H9 (cell line): ENCODE results near the gene PPP1R27. TPM values are rescaled to one million over a fixed set of nuclear protein-coding genes. Genes with fewer than 3 reads are reported as not detected.

ENCODE experiments used
- DNase-seq: peaks from one replicate; pipeline ENCODE4 v3.0.0-alpha.2; 2017
- H2AFZ ChIP-seq: one replicate; pipeline ENCODE4 v1.6.1; 2013; ENCODE audit warnings: mild to moderate bottlenecking, low read length, control low read depth, moderate library complexity
- H2AK5ac ChIP-seq: 2 replicates; pipeline ENCODE4 v1.6.1; 2013; ENCODE audit warnings: low read length, control low read depth, mixed read lengths; ENCODE audit not compliant: insufficient read length
- H2BK120ac ChIP-seq: one replicate; pipeline ENCODE4 v1.6.1; 2013; ENCODE audit warnings: low read depth, mild to moderate bottlenecking, low read length, control low read depth, inconsistent platforms; ENCODE audit not compliant: poor library complexity, severe bottlenecking
- H2BK12ac ChIP-seq: 2 replicates; pipeline ENCODE4 v1.6.1; 2013; ENCODE audit warnings: low read length, control low read depth, mixed read lengths, low read depth; ENCODE audit not compliant: insufficient read length
- H2BK15ac ChIP-seq: 2 replicates; pipeline ENCODE4 v1.6.1; 2013; ENCODE audit warnings: low read depth, low read length, control low read depth
- H2BK20ac ChIP-seq: one replicate; pipeline ENCODE4 v1.6.1; 2013; ENCODE audit warnings: low read depth, mild to moderate bottlenecking, low read length, control low read depth, inconsistent platforms; ENCODE audit not compliant: poor library complexity, severe bottlenecking
- H2BK5ac ChIP-seq: 2 replicates; pipeline ENCODE4 v1.6.1; 2013; ENCODE audit warnings: low read length, control low read depth, mixed read lengths; ENCODE audit not compliant: insufficient read length
- H3K14ac ChIP-seq: 2 replicates; pipeline ENCODE4 v1.6.1; 2013; ENCODE audit warnings: low read length, control low read depth; ENCODE audit not compliant: insufficient read depth
- H3K18ac ChIP-seq: 2 replicates; pipeline ENCODE4 v1.6.1; 2013; ENCODE audit warnings: low read depth, mild to moderate bottlenecking, mixed read lengths, low read length, control low read depth; ENCODE audit not compliant: insufficient read length
- H3K23ac ChIP-seq: 2 replicates; pipeline ENCODE4 v1.6.1; 2013; ENCODE audit warnings: low read length, control low read depth, mixed read lengths, low read depth; ENCODE audit not compliant: insufficient read length
- H3K23me2 ChIP-seq: 2 replicates; pipeline ENCODE4 v1.6.1; 2013; ENCODE audit warnings: low read depth, mild to moderate bottlenecking, mixed read lengths, low read length, control low read depth; ENCODE audit not compliant: insufficient read length, poor library complexity, severe bottlenecking
- H3K27ac ChIP-seq: 2 replicates; pipeline ENCODE4 v1.5.1; 2013; ENCODE audit warnings: low read length, control low read depth, mixed read lengths, low read depth; ENCODE audit not compliant: insufficient read length
- H3K27me3 ChIP-seq: 2 replicates; pipeline ENCODE4 v1.6.1; 2013; ENCODE audit warnings: low read length, control low read depth, inconsistent platforms; ENCODE audit not compliant: insufficient read depth
- H3K4ac ChIP-seq: 2 replicates; pipeline ENCODE4 v1.6.1; 2013; ENCODE audit warnings: low read depth, mild to moderate bottlenecking, control low read depth, inconsistent platforms, low read length, moderate library complexity
- H3K4me1 ChIP-seq: 2 replicates; pipeline ENCODE4 v1.6.1; 2013; ENCODE audit warnings: low read length, control low read depth, inconsistent platforms; ENCODE audit not compliant: insufficient read depth
- H3K4me2 ChIP-seq: 2 replicates; pipeline ENCODE4 v1.6.1; 2013; ENCODE audit warnings: low read length, control low read depth, mixed read lengths; ENCODE audit not compliant: insufficient read length, insufficient read depth
- H3K56ac ChIP-seq: 2 replicates; pipeline ENCODE4 v1.6.1; 2013; ENCODE audit warnings: low read depth, mild to moderate bottlenecking, mixed read lengths, low read length, control low read depth; ENCODE audit not compliant: insufficient read length
- H3K79me1 ChIP-seq: 2 replicates; pipeline ENCODE4 v1.6.1; 2013; ENCODE audit warnings: low read depth, mild to moderate bottlenecking, moderate library complexity, low read length, control low read depth, inconsistent platforms; ENCODE audit not compliant: insufficient read depth, poor library complexity, severe bottlenecking
- H3K79me2 ChIP-seq: 2 replicates; pipeline ENCODE4 v1.6.1; 2013; ENCODE audit warnings: low read length, control low read depth, inconsistent platforms; ENCODE audit not compliant: insufficient read depth
- H3K9ac ChIP-seq: 2 replicates; pipeline ENCODE4 v1.6.1; 2013; ENCODE audit warnings: low read length, control low read depth, mixed read lengths; ENCODE audit not compliant: insufficient read length; ENCODE audit errors: extremely low read depth
- H3K9me3 ChIP-seq: one replicate; pipeline ENCODE4 v1.6.1; 2013; ENCODE audit warnings: low read depth, low read length, inconsistent platforms; ENCODE audit not compliant: control insufficient read depth
- H3T11ph ChIP-seq: one replicate; pipeline ENCODE4 v1.6.1; 2013; ENCODE audit warnings: mild to moderate bottlenecking, low read length, control low read depth, inconsistent platforms
- H4K20me1 ChIP-seq: one replicate; pipeline ENCODE4 v1.6.1; 2013; ENCODE audit not compliant: control insufficient read depth, insufficient read length, insufficient read depth
- H4K5ac ChIP-seq: 2 replicates; pipeline ENCODE4 v1.6.1; 2013; ENCODE audit warnings: low read depth, mild to moderate bottlenecking, mixed read lengths, low read length, control low read depth; ENCODE audit not compliant: insufficient read length
- H4K8ac ChIP-seq: replicated peaks from 2 replicates; pipeline ENCODE4 v1.6.1; 2013; ENCODE audit warnings: low read length, control low read depth, mixed read lengths, low read depth; ENCODE audit not compliant: insufficient read length
- H4K91ac ChIP-seq: 2 replicates; pipeline ENCODE4 v1.6.1; 2013; ENCODE audit warnings: low read depth, mild to moderate bottlenecking, moderate library complexity, mixed read lengths, low read length, control low read depth; ENCODE audit not compliant: insufficient read length
- H3K27ac Mint-ChIP-seq, 3 experiments: 2 replicates in 2 of 3; 3 replicates in 1 of 3; pipeline ENCODE4 v1.8.0; 2020 to 2021; ENCODE audit warnings: mixed read lengths in 3 of 3, mild to moderate bottlenecking in 1 of 3, moderate library complexity in 1 of 3
- H3K27me3 Mint-ChIP-seq: 2 replicates; pipeline ENCODE4 v1.8.0; 2021; ENCODE audit warnings: low read depth, mild to moderate bottlenecking, moderate library complexity, mixed read lengths
- H3K36me3 Mint-ChIP-seq, 3 experiments: 2 replicates in 2 of 3; 3 replicates in 1 of 3; pipeline ENCODE4 v1.8.0; 2020 to 2021; ENCODE audit warnings: low read depth in 3 of 3, mixed read lengths in 3 of 3; ENCODE audit not compliant: insufficient read depth in 1 of 3
- H3K4me1 Mint-ChIP-seq, 2 experiments: 2 replicates each; pipeline ENCODE4 v1.8.0; 2020; ENCODE audit warnings: mixed read lengths in 2 of 2
- H3K4me3 Mint-ChIP-seq, 2 experiments: 2 replicates in 1 of 2; 3 replicates in 1 of 2; pipeline ENCODE4 v1.8.0; 2020 to 2021; ENCODE audit warnings: mild to moderate bottlenecking in 2 of 2, mixed read lengths in 2 of 2, moderate library complexity in 1 of 2
- H3K9me3 Mint-ChIP-seq, 2 experiments: 2 replicates in 1 of 2; 3 replicates in 1 of 2; pipeline ENCODE4 v1.8.0; 2020; ENCODE audit warnings: mild to moderate bottlenecking in 2 of 2, mixed read lengths in 2 of 2, moderate library complexity in 1 of 2
- WGBS: extraction: QIAGEN DNeasy Blood & Tissue Kit; methylation state at CpG from one replicate; pipeline ENCODE4 v1.1.7; 2013; ENCODE audit warnings: missing lambda C conversion rate, low lambda C conversion rate, mixed read lengths; ENCODE audit not compliant: insufficient read length; ENCODE audit errors: extremely low coverage; 5-methylcytosine and 5-hydroxymethylcytosine counted together
- total RNA-seq: library from RNA; stranded (reverse); gene quantifications from 2 replicates; pipeline ENCODE4 v1.2.1, GENCODE V29; 2021
- TF ChIP-seq, protein P1 (sequence below): fragments of 200-600 bp; sonication (generic); conservative IDR thresholded peaks from 3 replicates; pipeline ENCODE4 v1.8.0; 2021; ENCODE audit warnings: antibody characterized with exemption, mild to moderate bottlenecking

Gene PPP1R27
- total RNA-seq, 1 experiment from 2014 or later, result 0.22 TPM

DNA sequence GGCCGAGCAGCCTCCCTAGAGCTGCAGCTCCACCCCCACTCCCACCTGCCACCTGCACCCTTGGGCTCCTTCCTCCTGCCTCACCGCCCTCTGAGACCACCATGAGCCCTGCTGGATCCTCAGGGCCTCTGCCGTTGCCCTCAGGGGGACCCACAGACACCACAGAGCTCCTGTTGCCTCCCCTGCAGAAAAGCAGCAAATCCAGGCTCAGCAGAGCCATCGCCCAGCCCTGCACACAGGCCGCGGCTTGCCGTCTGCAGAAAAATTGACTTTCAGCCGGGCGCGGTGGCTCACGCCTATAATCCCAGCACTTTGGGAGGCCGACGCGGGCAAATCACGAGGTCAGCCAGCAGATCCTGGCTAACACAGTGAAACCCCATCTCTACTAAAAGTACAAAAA, 7.0 kb upstream of the PPP1R27 start:
- Histone ChIP-seq H2AK5ac (no peak overlapping the region), H4K20me1 (no peaks in the 10 kb centered on the region), H3K4me1 (no peaks in the 10 kb centered on the region), H3K18ac (no peak overlapping the region), H2BK12ac (no peak overlapping the region), H2AFZ (no peak overlapping the region), H3K23ac (no peak overlapping the region), H3K27ac (no peak overlapping the region), H3K79me1 (no peaks in the 10 kb centered on the region), H3K9me3 (no peaks in the 10 kb centered on the region), H3K27me3 (no peaks in the 10 kb centered on the region), H2BK15ac (no peak overlapping the region), H2BK5ac (no peak overlapping the region), H3K9ac (no peak overlapping the region), H3K14ac (no peak overlapping the region), H4K8ac (no peak overlapping the region), H3K4ac (no peak overlapping the region), H3K56ac (no peak overlapping the region), H2BK120ac (no peak overlapping the region), H3K23me2 (no peaks in the 10 kb centered on the region), H4K91ac (no peak overlapping the region), H3T11ph (no peak overlapping the region), H4K5ac (no peak overlapping the region), H2BK20ac (no peak overlapping the region), H3K4me2 (no peak overlapping the region), H3K79me2 (peaks cover 2% of the 10 kb centered on the region; the same call in 1 of the 2 replicates)
- H3K4me3 Mint-ChIP-seq, result no peak overlapping the region; a peak in 1 of 5 replicates
- TF ChIP-seq, protein P1, sequence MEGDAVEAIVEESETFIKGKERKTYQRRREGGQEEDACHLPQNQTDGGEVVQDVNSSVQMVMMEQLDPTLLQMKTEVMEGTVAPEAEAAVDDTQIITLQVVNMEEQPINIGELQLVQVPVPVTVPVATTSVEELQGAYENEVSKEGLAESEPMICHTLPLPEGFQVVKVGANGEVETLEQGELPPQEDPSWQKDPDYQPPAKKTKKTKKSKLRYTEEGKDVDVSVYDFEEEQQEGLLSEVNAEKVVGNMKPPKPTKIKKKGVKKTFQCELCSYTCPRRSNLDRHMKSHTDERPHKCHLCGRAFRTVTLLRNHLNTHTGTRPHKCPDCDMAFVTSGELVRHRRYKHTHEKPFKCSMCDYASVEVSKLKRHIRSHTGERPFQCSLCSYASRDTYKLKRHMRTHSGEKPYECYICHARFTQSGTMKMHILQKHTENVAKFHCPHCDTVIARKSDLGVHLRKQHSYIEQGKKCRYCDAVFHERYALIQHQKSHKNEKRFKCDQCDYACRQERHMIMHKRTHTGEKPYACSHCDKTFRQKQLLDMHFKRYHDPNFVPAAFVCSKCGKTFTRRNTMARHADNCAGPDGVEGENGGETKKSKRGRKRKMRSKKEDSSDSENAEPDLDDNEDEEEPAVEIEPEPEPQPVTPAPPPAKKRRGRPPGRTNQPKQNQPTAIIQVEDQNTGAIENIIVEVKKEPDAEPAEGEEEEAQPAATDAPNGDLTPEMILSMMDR, result no peak
- H3K4me1 Mint-ChIP-seq, result peaks cover 5 to 6% of the 10 kb centered on the region in 2 experiments; a peak in 3 of 4 replicates
- no peaks in the 10 kb centered on the region for H3K9me3 Mint-ChIP-seq
- no peak for DNase-seq
- H3K27ac Mint-ChIP-seq, result peak overlapping the region; percentile 34 to 61 (median 48); a peak in 3 of 7 replicates
- no CpG with 5 or more reads among the region's 15 CpGs for WGBS
- peaks cover 15 to 41% (median 33%) of the 10 kb centered on the region in 3 experiments; a peak in 6 of 7 replicates for H3K36me3 Mint-ChIP-seq
- no peaks in the 10 kb centered on the region for H3K27me3 Mint-ChIP-seq
